WTC11 (cell line): ENCODE data around the gene CSNK2A2. TPM values are rescaled to one million over a fixed set of nuclear protein-coding genes. Genes with fewer than 3 reads are reported as not detected.

Experiments
- ATAC-seq: fragments of 200-7000 bp; cut with Tn5 transposase; 2 replicates; pipeline ENCODE4 v1.10.0; 2021; ENCODE audit warnings: mild to moderate bottlenecking, moderate library complexity
- CTCF ChIA-PET: fragments of 300-600 bp; sonication (Branson Sonifier 250); formaldehyde crosslinking; loops from one replicate; lab custom pipeline; 2021; ENCODE audit warnings: antibody characterized with exemption; lab: Charles Lee
- POLR2A ChIA-PET: fragments of 350-600 bp; sonication (Branson Sonifier 250); formaldehyde crosslinking; loops from one replicate; lab custom pipeline; 2021; ENCODE audit warnings: antibody characterized with exemption; lab: Charles Lee
- DNase-seq: peaks from one replicate; pipeline ENCODE4 v3.0.0; 2021; ENCODE audit warnings: low spot score
- H3K27ac Mint-ChIP-seq: 2 replicates; pipeline ENCODE4 v1.8.0; 2021; ENCODE audit warnings: mixed read lengths
- H3K27me3 Mint-ChIP-seq: 2 replicates; pipeline ENCODE4 v1.8.0; 2021; ENCODE audit warnings: low read depth, mild to moderate bottlenecking, moderate library complexity, mixed read lengths
- H3K36me3 Mint-ChIP-seq: 2 replicates; pipeline ENCODE4 v1.8.0; 2021; ENCODE audit warnings: mixed read lengths
- H3K4me1 Mint-ChIP-seq: 2 replicates; pipeline ENCODE4 v1.8.0; 2022; ENCODE audit warnings: mixed read lengths
- H3K4me3 Mint-ChIP-seq: 2 replicates; pipeline ENCODE4 v1.8.0; 2021; ENCODE audit warnings: mild to moderate bottlenecking, moderate library complexity, mixed read lengths
- H3K9me3 Mint-ChIP-seq: 2 replicates; pipeline ENCODE4 v1.8.0; 2021; ENCODE audit warnings: mixed read lengths
- ATF1 ChIP-seq: sonication (generic); formaldehyde crosslinking; IDR thresholded peaks from 2 replicates; pipeline ENCODE4 v1.8.1; 2023; ENCODE audit warnings: mild to moderate bottlenecking, moderate library complexity, missing genetic modification reagents
- ATF3 ChIP-seq: sonication (generic); formaldehyde crosslinking; conservative IDR thresholded peaks from 2 replicates; pipeline ENCODE4 v1.8.1; 2022; ENCODE audit warnings: mild to moderate bottlenecking, missing genetic modification reagents
- CBFB ChIP-seq: sonication (generic); formaldehyde crosslinking; IDR thresholded peaks from 2 replicates; pipeline ENCODE4 v1.8.1; 2022; ENCODE audit warnings: mild to moderate bottlenecking, low read depth, missing genetic modification reagents
- CDX4 ChIP-seq: fragments of 250-450 bp; sonication (Bioruptor Pico); IDR thresholded peaks from 2 replicates; pipeline ENCODE4 v1.9.0; 2021; ENCODE audit warnings: moderate library complexity, mild to moderate bottlenecking, inconsistent platforms, borderline replicate concordance
- CREM ChIP-seq: sonication (generic); formaldehyde crosslinking; IDR thresholded peaks from 2 replicates; pipeline ENCODE4 v1.8.1; 2022; ENCODE audit warnings: mild to moderate bottlenecking, missing genetic modification reagents, moderate library complexity
- CTCF ChIP-seq: fragments of 200-600 bp; IDR thresholded peaks from 2 replicates; pipeline ENCODE4 v1.8.0; 2022; ENCODE audit warnings: antibody characterized with exemption
- E2F4 ChIP-seq: sonication (generic); formaldehyde crosslinking; IDR thresholded peaks from 2 replicates; pipeline ENCODE4 v1.8.1; 2022; ENCODE audit warnings: low read depth, mild to moderate bottlenecking, moderate library complexity, missing genetic modification reagents, borderline replicate concordance
- E2F5 ChIP-seq: sonication (generic); formaldehyde crosslinking; IDR thresholded peaks from 2 replicates; pipeline ENCODE4 v1.8.1; 2022; ENCODE audit warnings: mild to moderate bottlenecking, moderate library complexity, missing genetic modification reagents
- ESRRA ChIP-seq: sonication (generic); formaldehyde crosslinking; IDR thresholded peaks from 2 replicates; pipeline ENCODE4 v1.8.1; 2022; ENCODE audit warnings: mild to moderate bottlenecking, missing genetic modification reagents, borderline replicate concordance
- ETV6 ChIP-seq: sonication (generic); formaldehyde crosslinking; IDR thresholded peaks from 2 replicates; pipeline ENCODE4 v1.8.1; 2022; ENCODE audit warnings: mild to moderate bottlenecking, missing genetic modification reagents
- GABPB1 ChIP-seq: sonication (generic); formaldehyde crosslinking; IDR thresholded peaks from 2 replicates; pipeline ENCODE4 v1.8.1; 2023; ENCODE audit warnings: mild to moderate bottlenecking, missing genetic modification reagents
- HMGA2 ChIP-seq: fragments of 250-450 bp; sonication (Bioruptor Pico); IDR thresholded peaks from 2 replicates; pipeline ENCODE4 v1.4.0; 2021; ENCODE audit warnings: mild to moderate bottlenecking, moderate library complexity
- IRF1 ChIP-seq: sonication (generic); formaldehyde crosslinking; IDR thresholded peaks from 2 replicates; pipeline ENCODE4 v1.8.0; 2023; ENCODE audit warnings: missing genetic modification reagents
- MAX ChIP-seq: sonication (generic); formaldehyde crosslinking; IDR thresholded peaks from 2 replicates; pipeline ENCODE4 v1.8.0; 2022; ENCODE audit warnings: mild to moderate bottlenecking, missing genetic modification reagents
- PREB ChIP-seq: sonication (generic); formaldehyde crosslinking; IDR thresholded peaks from 2 replicates; pipeline ENCODE4 v1.8.1; 2022; ENCODE audit warnings: mild to moderate bottlenecking, missing genetic modification reagents, moderate library complexity, borderline replicate concordance
- SOX15 ChIP-seq: fragments of 250-450 bp; sonication (Bioruptor Pico); IDR thresholded peaks from 2 replicates; pipeline ENCODE4 v1.9.0; 2021; ENCODE audit warnings: mild to moderate bottlenecking
- SP1 ChIP-seq: sonication (generic); formaldehyde crosslinking; conservative IDR thresholded peaks from 2 replicates; pipeline ENCODE4 v1.8.1; 2022; ENCODE audit warnings: missing genetic modification reagents
- TEAD4 ChIP-seq: sonication (generic); formaldehyde crosslinking; IDR thresholded peaks from 2 replicates; pipeline ENCODE4 v1.8.0; 2022; ENCODE audit warnings: mild to moderate bottlenecking, missing genetic modification reagents
- ZBTB43 ChIP-seq: sonication (generic); formaldehyde crosslinking; IDR thresholded peaks from 2 replicates; pipeline ENCODE4 v1.8.1; 2023; ENCODE audit warnings: mild to moderate bottlenecking, missing genetic modification reagents
- ZNF219 ChIP-seq: sonication (generic); formaldehyde crosslinking; IDR thresholded peaks from 2 replicates; pipeline ENCODE4 v1.8.0; 2023; ENCODE audit warnings: missing genetic modification reagents, mild to moderate bottlenecking, borderline replicate concordance
- ZNF281 ChIP-seq: sonication (generic); formaldehyde crosslinking; IDR thresholded peaks from 2 replicates; pipeline ENCODE4 v1.8.0; 2023; ENCODE audit warnings: mild to moderate bottlenecking, missing genetic modification reagents
- ZNF425 ChIP-seq: fragments of 250-450 bp; sonication (Bioruptor Pico); conservative IDR thresholded peaks from 2 replicates; pipeline ENCODE4 v1.9.0; 2021; ENCODE audit warnings: mild to moderate bottlenecking
- ZNF671 ChIP-seq: fragments of 250-450 bp; sonication (Bioruptor Pico); IDR thresholded peaks from 2 replicates; pipeline ENCODE4 v1.8.0; 2021; ENCODE audit warnings: mild to moderate bottlenecking
- total RNA-seq: library from RNA; stranded (reverse); gene quantifications from 3 replicates; pipeline ENCODE4 v1.2.3, GENCODE V29; 2021

The CSNK2A2 gene
- total RNA-seq, 1 experiment from 2014 or later = 114 TPM

- TF ChIP-seq ZNF425 (CRISPR knock-in tag) = no peak
- TF ChIP-seq ATF1 (CRISPR knock-in tag) = no peak
- TF ChIP-seq SP1 (CRISPR knock-in tag) = no peak
- no peak for TF ChIP-seq ZNF281
- TF ChIP-seq MAX (CRISPR knock-in tag) = no peak
- no peak for TF ChIP-seq E2F5 (CRISPR knock-in tag)
- TF ChIP-seq CBFB (CRISPR knock-in tag) = no peak
These were observed 27.7 kb downstream of the CSNK2A2 start (continued) for GRCh38 chr16:58170223-58170622.

GRCh38 chr16:58160855-58161254 lies 37.1 kb downstream of the CSNK2A2 start:
- TF ChIP-seq IRF1 (CRISPR knock-in tag) (no peak), HMGA2 (CRISPR knock-in tag) (no peak), ZNF219 (CRISPR knock-in tag) (no peak), ESRRA (CRISPR knock-in tag) (no peak), ZNF671 (CRISPR knock-in tag) (no peak), ATF3 (CRISPR knock-in tag) (no peak), PREB (no peak), ETV6 (CRISPR knock-in tag) (no peak), CDX4 (CRISPR knock-in tag) (no peak), E2F4 (CRISPR knock-in tag) (no peak), ZBTB43 (CRISPR knock-in tag) (no peak), CTCF (no peak), SOX15 (no peak), TEAD4 (CRISPR knock-in tag) (no peak), GABPB1 (no peak), CREM (no peak)
- TF ChIP-seq, all 79 proteins: peak for 0
- Mint-ChIP-seq H3K4me1 (peaks cover 3% of the 10 kb centered on the region; the same call in 1 of the 2 replicates), H3K36me3 (peaks cover 32% of the 10 kb centered on the region), H3K4me3 (no peak overlapping the region), H3K27ac (no peak overlapping the region), H3K9me3 (no peaks in the 10 kb centered on the region), H3K27me3 (no peaks in the 10 kb centered on the region)
- ATAC-seq (no peak), DNase-seq (no peak)
- ChIA-PET CTCF (interaction anchor here (1.5 kb wide), 1 partner anchor 31 kb away, joined by 5 read pairs; the partner anchor contains the start of gene CFAP20), POLR2A (no interaction called here)
